Measurements from ENCODE around the gene SYT15B.
"Not testable (repeated sequence)": the region's sequence is repeated elsewhere in the genome, so short reads cannot be mapped to it uniquely, and the experiment has no call there.

SYT15B gene

GRCh38 chr10:47763554-47764175 lies at the start of gene SYT15B:
Gene SYT15B (minus strand): TSS chr10:47763592. CDS start chr10:47762640, 952 bp downstream.
- H3K36me3 ChIP-seq (ENCODE audit: control insufficient read depth, insufficient read depth, low read length); H3K27ac ChIP-seq (ENCODE audit: low read depth, low read length); H3K4me3 ChIP-seq (ENCODE audit: low read length); H3K4me1 ChIP-seq (ENCODE audit: control insufficient read depth, insufficient read depth, low read length); H3K27me3 ChIP-seq (ENCODE audit: control insufficient read depth, insufficient read depth, low read length); H3K9ac ChIP-seq (ENCODE audit: low read length): not testable (repeated sequence)

GRCh38 chr10:47779590-47779989 lies 16.2 kb upstream of the SYT15B start:
- not testable (repeated sequence) for H3K27ac ChIP-seq (ENCODE audit: low read depth, low read length); H3K36me3 ChIP-seq (ENCODE audit: control insufficient read depth, insufficient read depth, low read length); H3K9ac ChIP-seq (ENCODE audit: low read length); H3K4me3 ChIP-seq (ENCODE audit: low read length); H3K27me3 ChIP-seq (ENCODE audit: control insufficient read depth, insufficient read depth, low read length); H3K4me1 ChIP-seq (ENCODE audit: control insufficient read depth, insufficient read depth, low read length)

DNA sequence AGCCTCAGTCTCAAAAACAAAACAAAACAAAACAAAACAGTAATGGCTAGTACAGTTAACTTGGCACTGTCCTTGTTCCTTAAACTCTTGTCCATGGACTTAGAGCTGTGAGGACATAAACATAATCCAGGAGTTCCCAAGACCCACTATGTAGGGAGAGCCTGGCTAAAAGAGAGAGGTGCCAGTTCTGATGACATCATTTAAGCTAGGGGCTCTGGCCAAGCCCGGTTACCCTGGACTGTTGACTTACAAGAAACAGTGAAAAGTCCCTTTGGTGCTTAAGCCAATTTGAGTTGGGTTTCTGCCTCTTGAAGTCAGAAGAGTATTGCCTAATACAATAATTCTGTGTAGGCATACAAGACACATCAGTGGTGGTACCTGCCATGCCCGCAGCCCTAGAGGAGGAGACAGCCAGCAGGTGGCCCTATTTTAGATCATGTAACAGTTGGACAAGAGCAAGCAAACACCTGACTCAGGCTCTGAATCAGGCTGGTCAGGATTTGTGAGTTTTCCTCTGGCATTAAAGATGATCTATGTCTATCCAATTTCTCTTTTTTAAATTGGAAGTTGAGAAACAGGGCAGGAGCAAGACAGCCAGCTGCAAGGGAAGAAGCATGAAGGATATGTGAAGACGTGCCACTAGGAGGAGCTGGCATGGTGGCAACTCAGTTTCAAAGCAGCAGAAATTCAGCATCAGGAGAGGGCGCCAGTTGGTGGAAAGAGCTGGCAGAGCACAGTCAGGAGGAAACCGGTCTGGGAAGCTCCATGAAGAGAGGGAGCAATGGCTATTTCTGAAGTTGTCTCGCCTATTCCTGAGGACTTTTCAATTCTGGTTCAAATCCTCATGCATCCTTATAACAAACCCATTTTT lies 12.2 kb upstream of the SYT15B start:
- H3K27me3 ChIP-seq (ENCODE audit: control insufficient read depth, insufficient read depth, low read length); H3K4me3 ChIP-seq (ENCODE audit: low read length); H3K36me3 ChIP-seq (ENCODE audit: control insufficient read depth, insufficient read depth, low read length); H3K27ac ChIP-seq (ENCODE audit: low read depth, low read length); H3K9ac ChIP-seq (ENCODE audit: low read length); H3K4me1 ChIP-seq (ENCODE audit: control insufficient read depth, insufficient read depth, low read length): not testable (repeated sequence)

GRCh38 chr10:47770745-47771144 lies 7.4 kb upstream of the SYT15B start:
- H3K4me3 ChIP-seq (ENCODE audit: low read length); H3K36me3 ChIP-seq (ENCODE audit: control insufficient read depth, insufficient read depth, low read length): not testable (repeated sequence)

GRCh38 chr10:47768578-47769115 lies 5.3 kb upstream of the SYT15B start:
- not testable (repeated sequence) for H3K27ac ChIP-seq (ENCODE audit: low read depth, low read length); H3K4me3 ChIP-seq (ENCODE audit: low read length); H3K4me1 ChIP-seq (ENCODE audit: control insufficient read depth, insufficient read depth, low read length); H3K9ac ChIP-seq (ENCODE audit: low read length); H3K36me3 ChIP-seq (ENCODE audit: control insufficient read depth, insufficient read depth, low read length); H3K27me3 ChIP-seq (ENCODE audit: control insufficient read depth, insufficient read depth, low read length)

More at GRCh38 chr10:47770745-47771144, 7.4 kb upstream of the SYT15B start:
- H3K4me1 ChIP-seq (ENCODE audit: control insufficient read depth, insufficient read depth, low read length); H3K9ac ChIP-seq (ENCODE audit: low read length); H3K27me3 ChIP-seq (ENCODE audit: control insufficient read depth, insufficient read depth, low read length); H3K27ac ChIP-seq (ENCODE audit: low read depth, low read length): not testable (repeated sequence)

DNA sequence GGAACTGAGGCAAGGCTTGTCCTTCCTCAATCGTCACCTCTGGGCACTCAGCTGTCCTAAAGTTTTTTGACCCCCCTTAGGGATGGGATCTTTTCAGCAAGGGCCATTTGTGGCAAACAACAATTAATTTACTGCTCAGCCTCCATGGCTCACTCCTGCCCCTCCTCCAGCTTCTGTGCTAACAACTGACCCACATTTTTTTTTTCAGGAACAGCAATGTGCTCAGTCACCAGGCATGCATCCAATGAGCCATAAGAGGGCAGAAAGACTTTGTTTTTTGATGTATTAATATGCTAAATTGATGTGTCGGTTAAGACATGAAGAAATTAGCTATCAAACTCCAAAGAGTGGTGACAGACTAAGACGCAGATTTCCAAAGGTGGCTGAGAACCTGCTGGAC lies 4.7 kb upstream of the SYT15B start:
- not testable (repeated sequence) for H3K36me3 ChIP-seq (ENCODE audit: control insufficient read depth, insufficient read depth, low read length); H3K4me1 ChIP-seq (ENCODE audit: control insufficient read depth, insufficient read depth, low read length); H3K9ac ChIP-seq (ENCODE audit: low read length); H3K4me3 ChIP-seq (ENCODE audit: low read length); H3K27ac ChIP-seq (ENCODE audit: low read depth, low read length); H3K27me3 ChIP-seq (ENCODE audit: control insufficient read depth, insufficient read depth, low read length)

DNA sequence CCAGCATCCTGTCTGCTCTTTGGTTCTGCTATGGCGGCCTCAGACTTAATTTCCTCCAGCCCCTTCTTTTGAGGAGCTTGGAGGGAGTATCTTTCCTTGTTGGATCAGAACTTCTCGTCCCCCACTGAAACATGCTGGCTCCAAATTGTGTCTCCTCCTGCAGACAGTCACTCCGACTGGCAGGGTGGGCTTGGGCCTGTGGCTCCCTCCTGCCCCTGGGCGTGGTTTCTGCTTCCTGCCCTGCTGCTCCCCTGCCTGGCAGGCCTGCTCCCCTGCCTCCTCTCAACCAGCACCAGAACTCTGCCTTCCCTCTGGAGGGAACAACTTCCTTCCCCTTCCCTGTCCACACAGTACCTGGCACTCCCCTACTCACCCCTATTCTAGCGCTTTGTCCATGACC lies 3.8 kb upstream of the SYT15B start:
- H3K27ac ChIP-seq (ENCODE audit: low read depth, low read length); H3K4me1 ChIP-seq (ENCODE audit: control insufficient read depth, insufficient read depth, low read length); H3K36me3 ChIP-seq (ENCODE audit: control insufficient read depth, insufficient read depth, low read length); H3K27me3 ChIP-seq (ENCODE audit: control insufficient read depth, insufficient read depth, low read length); H3K4me3 ChIP-seq (ENCODE audit: low read length); H3K9ac ChIP-seq (ENCODE audit: low read length): not testable (repeated sequence)

GRCh38 chr10:47765232-47765631 lies 1.8 kb upstream of the SYT15B start:
- not testable (repeated sequence) for H3K27me3 ChIP-seq (ENCODE audit: control insufficient read depth, insufficient read depth, low read length); H3K4me3 ChIP-seq (ENCODE audit: low read length); H3K27ac ChIP-seq (ENCODE audit: low read depth, low read length); H3K36me3 ChIP-seq (ENCODE audit: control insufficient read depth, insufficient read depth, low read length); H3K9ac ChIP-seq (ENCODE audit: low read length); H3K4me1 ChIP-seq (ENCODE audit: control insufficient read depth, insufficient read depth, low read length)

DNA sequence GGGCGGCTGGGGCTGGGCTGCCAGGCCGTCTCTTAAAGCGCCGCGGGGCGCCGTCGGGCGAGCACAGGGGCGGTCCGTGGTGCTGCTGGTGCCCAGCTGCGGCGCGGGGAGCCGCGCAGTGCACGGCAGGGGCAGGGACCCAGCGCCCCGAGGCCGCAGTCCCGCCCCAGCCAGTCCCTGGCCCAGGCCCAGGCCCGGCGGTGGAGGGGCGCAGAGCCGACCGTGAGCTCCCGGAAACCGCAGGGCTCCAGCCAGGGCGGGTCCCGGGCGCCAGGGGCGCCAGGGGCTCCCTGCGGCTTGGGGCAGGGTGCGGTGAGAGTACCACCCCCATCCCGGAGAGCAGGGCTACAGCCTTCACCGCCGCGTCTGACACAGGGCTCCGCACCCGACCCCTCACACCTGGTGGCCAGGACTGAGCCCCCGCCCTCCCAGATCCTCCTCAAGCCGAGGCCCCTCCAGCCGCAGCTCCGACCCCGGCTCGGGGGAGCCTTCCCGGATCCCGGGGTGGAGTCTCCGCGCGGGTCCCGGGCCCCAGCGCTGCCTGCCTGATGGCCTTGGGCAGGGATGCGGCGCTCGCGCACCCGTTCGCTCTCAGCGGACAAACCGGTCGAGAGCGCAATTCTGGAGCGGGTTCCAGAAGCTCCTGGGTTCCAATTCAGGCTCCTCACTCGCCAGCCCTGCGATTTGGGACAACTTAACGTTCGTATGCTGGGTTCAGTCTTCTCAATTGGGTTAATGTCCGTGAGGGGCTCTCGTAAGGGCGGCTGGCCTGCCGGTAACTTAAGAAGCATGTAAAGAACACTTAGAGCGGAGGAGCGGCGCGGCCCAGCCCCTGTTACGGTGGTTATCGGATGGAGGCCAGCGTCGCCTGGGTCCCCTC lies 478 bp downstream of the SYT15B start:
- H3K4me3 ChIP-seq (ENCODE audit: low read length); H3K27ac ChIP-seq (ENCODE audit: low read depth, low read length); H3K4me1 ChIP-seq (ENCODE audit: control insufficient read depth, insufficient read depth, low read length); H3K36me3 ChIP-seq (ENCODE audit: control insufficient read depth, insufficient read depth, low read length); H3K27me3 ChIP-seq (ENCODE audit: control insufficient read depth, insufficient read depth, low read length); H3K9ac ChIP-seq (ENCODE audit: low read length): not testable (repeated sequence)

DNA sequence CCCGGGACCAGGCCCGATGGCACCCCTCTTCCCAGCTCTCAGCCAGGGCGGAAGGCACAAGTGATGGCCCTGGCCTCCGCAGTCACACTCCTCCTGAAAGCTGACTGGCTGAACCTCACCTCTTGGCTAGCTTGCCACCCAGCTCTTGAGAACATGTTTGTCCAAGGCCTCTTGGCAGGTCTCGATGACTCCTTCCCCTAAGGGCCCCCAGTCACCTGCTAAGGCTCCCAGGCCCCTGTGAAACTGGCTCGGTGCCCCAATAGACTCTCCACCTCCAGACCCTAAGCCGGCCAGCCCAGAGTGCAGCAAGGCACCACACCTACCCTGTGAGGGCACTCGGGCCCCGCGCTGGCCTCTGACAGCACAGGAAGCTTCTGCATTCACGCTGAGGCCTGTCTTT lies 4.5 kb downstream of the SYT15B start:
- H3K4me1 ChIP-seq (ENCODE audit: control insufficient read depth, insufficient read depth, low read length); H3K27ac ChIP-seq (ENCODE audit: low read depth, low read length); H3K4me3 ChIP-seq (ENCODE audit: low read length); H3K36me3 ChIP-seq (ENCODE audit: control insufficient read depth, insufficient read depth, low read length); H3K9ac ChIP-seq (ENCODE audit: low read length); H3K27me3 ChIP-seq (ENCODE audit: control insufficient read depth, insufficient read depth, low read length): not testable (repeated sequence)

- not testable (repeated sequence) for H3K27me3 ChIP-seq (ENCODE audit: control insufficient read depth, insufficient read depth, low read length); H3K36me3 ChIP-seq (ENCODE audit: control insufficient read depth, insufficient read depth, low read length); H3K27ac ChIP-seq (ENCODE audit: low read depth, low read length); H3K4me3 ChIP-seq (ENCODE audit: low read length); H3K9ac ChIP-seq (ENCODE audit: low read length); H3K4me1 ChIP-seq (ENCODE audit: control insufficient read depth, insufficient read depth, low read length)
These were observed 7.2 kb downstream of the SYT15B start for GRCh38 chr10:47756169-47756568.

GRCh38 chr10:47753871-47754270 lies 9.5 kb downstream of the SYT15B start:
- H3K27me3 ChIP-seq (ENCODE audit: control insufficient read depth, insufficient read depth, low read length); H3K4me3 ChIP-seq (ENCODE audit: low read length); H3K9ac ChIP-seq (ENCODE audit: low read length); H3K27ac ChIP-seq (ENCODE audit: low read depth, low read length); H3K36me3 ChIP-seq (ENCODE audit: control insufficient read depth, insufficient read depth, low read length); H3K4me1 ChIP-seq (ENCODE audit: control insufficient read depth, insufficient read depth, low read length): not testable (repeated sequence)
